Tibial nerve (tissue), 4 donors: ENCODE measurements around the gene CIB2.

Source experiments
- EP300 ChIP-seq, 2 donors: sonication (generic); formaldehyde crosslinking; IDR thresholded peaks; one replicate each; pipeline ENCODE4 v1.6.1; 2017; ENCODE audit warnings: antibody characterized with exemption in 2 of 2, mild to moderate bottlenecking in 1 of 2
- POLR2A ChIP-seq, 2 donors: fragments of 450-650 bp; IDR thresholded peaks; one replicate each; pipeline ENCODE4 v1.6.1; 2017; ENCODE audit warnings: antibody characterized with exemption in 2 of 2, mild to moderate bottlenecking in 2 of 2, moderate library complexity in 2 of 2
- TF ChIP-seq, protein P1 (sequence below), 5 experiments: fragments of 200-600 bp in 3 of 5; fragments of 450-650 bp in 2 of 5; sonication (generic) in 3 of 5; IDR thresholded peaks; one replicate each; pipeline ENCODE4 v1.5.1; 2016 to 2019; ENCODE audit warnings: antibody characterized with exemption in 5 of 5, mild to moderate bottlenecking in 3 of 5, moderate library complexity in 2 of 5

DNA sequence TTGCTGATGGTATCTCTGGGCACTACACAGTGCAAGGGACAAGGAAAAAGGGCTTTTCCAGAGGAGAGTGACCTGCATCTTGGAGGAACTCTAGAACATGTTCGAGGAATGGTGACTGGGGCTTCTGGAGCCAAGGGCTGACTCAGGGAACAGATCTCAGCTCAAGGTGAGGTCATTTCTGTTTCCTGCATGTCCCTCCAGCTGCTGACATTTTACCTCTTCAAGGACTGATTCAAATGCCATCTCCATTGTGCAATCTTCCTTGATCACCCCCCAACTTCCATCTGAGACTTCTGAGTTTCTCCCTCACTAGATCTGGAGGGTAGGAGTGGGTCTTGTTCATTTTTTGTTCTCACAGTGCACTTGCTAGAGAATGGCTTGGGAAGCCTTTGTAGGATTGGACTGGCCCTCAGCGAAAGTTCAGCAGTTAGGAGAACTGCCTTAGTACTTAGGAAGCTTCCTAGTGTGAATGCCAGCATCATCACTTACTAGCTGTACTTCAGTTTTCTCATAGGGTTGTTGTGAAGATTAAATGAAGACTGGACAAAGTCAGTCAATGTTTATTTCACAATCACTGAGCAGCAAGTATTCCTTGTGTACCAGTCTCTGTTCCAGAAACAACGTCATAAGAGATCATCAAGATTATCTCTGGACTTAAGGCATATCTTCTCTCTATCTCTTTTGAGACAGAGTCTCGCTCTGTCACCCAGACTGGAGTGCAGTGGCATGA, 15.3 kb upstream of the CIB2 start:
- TF ChIP-seq, protein P1, sequence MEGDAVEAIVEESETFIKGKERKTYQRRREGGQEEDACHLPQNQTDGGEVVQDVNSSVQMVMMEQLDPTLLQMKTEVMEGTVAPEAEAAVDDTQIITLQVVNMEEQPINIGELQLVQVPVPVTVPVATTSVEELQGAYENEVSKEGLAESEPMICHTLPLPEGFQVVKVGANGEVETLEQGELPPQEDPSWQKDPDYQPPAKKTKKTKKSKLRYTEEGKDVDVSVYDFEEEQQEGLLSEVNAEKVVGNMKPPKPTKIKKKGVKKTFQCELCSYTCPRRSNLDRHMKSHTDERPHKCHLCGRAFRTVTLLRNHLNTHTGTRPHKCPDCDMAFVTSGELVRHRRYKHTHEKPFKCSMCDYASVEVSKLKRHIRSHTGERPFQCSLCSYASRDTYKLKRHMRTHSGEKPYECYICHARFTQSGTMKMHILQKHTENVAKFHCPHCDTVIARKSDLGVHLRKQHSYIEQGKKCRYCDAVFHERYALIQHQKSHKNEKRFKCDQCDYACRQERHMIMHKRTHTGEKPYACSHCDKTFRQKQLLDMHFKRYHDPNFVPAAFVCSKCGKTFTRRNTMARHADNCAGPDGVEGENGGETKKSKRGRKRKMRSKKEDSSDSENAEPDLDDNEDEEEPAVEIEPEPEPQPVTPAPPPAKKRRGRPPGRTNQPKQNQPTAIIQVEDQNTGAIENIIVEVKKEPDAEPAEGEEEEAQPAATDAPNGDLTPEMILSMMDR (IDR thresholded peaks at IDR 0.05): no peak
- TF ChIP-seq POLR2A (IDR thresholded peaks at IDR 0.05) (no peak), EP300 (IDR thresholded peaks at IDR 0.05) (no peak)
